Osteocyte (in vitro differentiated cells): ENCODE results near the gene CAMKMT. TPM values are rescaled to one million over a fixed set of nuclear protein-coding genes. Genes with fewer than 3 reads are reported as not detected.

Experiments used
- DNase-seq: peaks from one replicate; pipeline ENCODE4 v3.0.0; 2021; ENCODE audit warnings: mixed read lengths; ENCODE audit not compliant: unreplicated experiment; ENCODE audit errors: extremely low spot score
- H3K27ac Mint-ChIP-seq: one replicate; pipeline ENCODE4 v1.8.0; 2021; ENCODE audit warnings: mild to moderate bottlenecking, mixed read lengths; ENCODE audit not compliant: unreplicated experiment
- H3K27me3 Mint-ChIP-seq: one replicate; pipeline ENCODE4 v1.8.0; 2021; ENCODE audit warnings: mixed read lengths; ENCODE audit not compliant: unreplicated experiment
- H3K36me3 Mint-ChIP-seq: one replicate; pipeline ENCODE4 v1.8.0; 2021; ENCODE audit warnings: mixed read lengths; ENCODE audit not compliant: unreplicated experiment
- H3K4me1 Mint-ChIP-seq: one replicate; pipeline ENCODE4 v1.8.0; 2021; ENCODE audit warnings: mixed read lengths; ENCODE audit not compliant: unreplicated experiment
- H3K4me3 Mint-ChIP-seq: one replicate; pipeline ENCODE4 v1.8.0; 2021; ENCODE audit warnings: mild to moderate bottlenecking, moderate library complexity, mixed read lengths; ENCODE audit not compliant: unreplicated experiment
- H3K9me3 Mint-ChIP-seq: one replicate; pipeline ENCODE4 v1.8.0; 2021; ENCODE audit warnings: mixed read lengths; ENCODE audit not compliant: unreplicated experiment
- total RNA-seq: library from RNA; stranded (reverse); gene quantifications from 2 replicates; pipeline ENCODE4 v1.2.1, GENCODE V29; 2021
- TF ChIP-seq, protein P1 (sequence below): fragments of 200-600 bp; sonication (generic); IDR thresholded peaks from 2 replicates; pipeline ENCODE4 v1.5.0; 2021; ENCODE audit warnings: antibody characterized with exemption, mild to moderate bottlenecking, moderate library complexity

Gene CAMKMT
- total RNA-seq, 1 donor from 2014 or later, result 10.9 TPM

GRCh38 chr2:44420725-44421124 lies 59.0 kb downstream of the CAMKMT start:
- no peak for DNase-seq
- Mint-ChIP-seq H3K9me3 (peaks cover 4% of the 10 kb centered on the region), H3K27me3 (no peaks in the 10 kb centered on the region), H3K36me3 (no peaks in the 10 kb centered on the region), H3K4me3 (no peak overlapping the region), H3K4me1 (peaks cover 3% of the 10 kb centered on the region), H3K27ac (no peak overlapping the region)
- TF ChIP-seq, protein P1, sequence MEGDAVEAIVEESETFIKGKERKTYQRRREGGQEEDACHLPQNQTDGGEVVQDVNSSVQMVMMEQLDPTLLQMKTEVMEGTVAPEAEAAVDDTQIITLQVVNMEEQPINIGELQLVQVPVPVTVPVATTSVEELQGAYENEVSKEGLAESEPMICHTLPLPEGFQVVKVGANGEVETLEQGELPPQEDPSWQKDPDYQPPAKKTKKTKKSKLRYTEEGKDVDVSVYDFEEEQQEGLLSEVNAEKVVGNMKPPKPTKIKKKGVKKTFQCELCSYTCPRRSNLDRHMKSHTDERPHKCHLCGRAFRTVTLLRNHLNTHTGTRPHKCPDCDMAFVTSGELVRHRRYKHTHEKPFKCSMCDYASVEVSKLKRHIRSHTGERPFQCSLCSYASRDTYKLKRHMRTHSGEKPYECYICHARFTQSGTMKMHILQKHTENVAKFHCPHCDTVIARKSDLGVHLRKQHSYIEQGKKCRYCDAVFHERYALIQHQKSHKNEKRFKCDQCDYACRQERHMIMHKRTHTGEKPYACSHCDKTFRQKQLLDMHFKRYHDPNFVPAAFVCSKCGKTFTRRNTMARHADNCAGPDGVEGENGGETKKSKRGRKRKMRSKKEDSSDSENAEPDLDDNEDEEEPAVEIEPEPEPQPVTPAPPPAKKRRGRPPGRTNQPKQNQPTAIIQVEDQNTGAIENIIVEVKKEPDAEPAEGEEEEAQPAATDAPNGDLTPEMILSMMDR, result no peak

- Mint-ChIP-seq H3K4me1 (no peaks in the 10 kb centered on the region), H3K36me3 (peaks cover 3% of the 10 kb centered on the region), H3K27me3 (no peaks in the 10 kb centered on the region), H3K4me3 (no peak overlapping the region), H3K27ac (no peak overlapping the region), H3K9me3 (peaks cover 12% of the 10 kb centered on the region)
- no peak for DNase-seq
- TF ChIP-seq, protein P1, result no peak
Measured at GRCh38 chr2:44424211-44424610, 62.5 kb downstream of the CAMKMT start.

- Mint-ChIP-seq H3K27ac (no peak overlapping the region), H3K27me3 (no peaks in the 10 kb centered on the region), H3K4me3 (no peak overlapping the region), H3K36me3 (peaks cover 3% of the 10 kb centered on the region), H3K4me1 (peaks cover 3% of the 10 kb centered on the region), H3K9me3 (peaks cover 7% of the 10 kb centered on the region)
- no peak for DNase-seq
- TF ChIP-seq, protein P1, result no peak
Measured at GRCh38 chr2:44429034-44429433, 67.3 kb downstream of the CAMKMT start.

GRCh38 chr2:44430342-44430741 lies 68.6 kb downstream of the CAMKMT start:
- Mint-ChIP-seq H3K27me3 (no peaks in the 10 kb centered on the region), H3K27ac (no peak overlapping the region), H3K36me3 (peaks cover 3% of the 10 kb centered on the region), H3K9me3 (peaks cover 7% of the 10 kb centered on the region), H3K4me3 (no peak overlapping the region), H3K4me1 (peaks cover 3% of the 10 kb centered on the region)
- DNase-seq, result no peak
- TF ChIP-seq, protein P1, result no peak

- H3K27ac Mint-ChIP-seq, result no peak overlapping the region
- no peaks in the 10 kb centered on the region for H3K27me3 Mint-ChIP-seq
- DNase-seq, result no peak
- TF ChIP-seq, protein P1, result no peak
- no peaks in the 10 kb centered on the region for H3K36me3 Mint-ChIP-seq
- H3K4me1 Mint-ChIP-seq, result peaks cover 3% of the 10 kb centered on the region
- H3K9me3 Mint-ChIP-seq, result no peaks in the 10 kb centered on the region
- H3K4me3 Mint-ChIP-seq, result no peak overlapping the region
Measured at GRCh38 chr2:44433895-44434294, 72.1 kb downstream of the CAMKMT start.
